Stimulated activated naive B cell treated with anti-CD40 and anti-IgM and Interleukin-4, amounts not matched to agents 10 μg/mL and 1 μg/mL and 100 μg/mL, for 72 hours (primary cell): Measurements from ENCODE around the gene MIEN1.
A peak's percentile ranks its signal among the peaks of the same experiment; 100 is the strongest.
"Not testable (repeated sequence)": the region's sequence is repeated elsewhere in the genome, so short reads cannot be mapped to it uniquely, and the experiment has no call there.

Experiments used
- ATAC-seq, 2 donors: fragments of 150-1000 bp; cut with Tn5 transposase; replicated peaks; 2 replicates each; pipeline ENCODE4 v1.10.0; 2021; ENCODE audit warnings: moderate library complexity in 1 of 2
- DNase-seq: peaks from one replicate; pipeline ENCODE4 v3.0.0; 2021
- H3K27ac Mint-ChIP-seq: one replicate; pipeline ENCODE4 v1.8.0; 2022; ENCODE audit warnings: mild to moderate bottlenecking, mixed read lengths
- H3K27me3 Mint-ChIP-seq, 2 donors: one replicate each; pipeline ENCODE4 v1.8.0; 2022; ENCODE audit warnings: mixed read lengths in 2 of 2
- H3K36me3 Mint-ChIP-seq, 2 donors: one replicate each; pipeline ENCODE4 v1.8.0; 2022; ENCODE audit warnings: mixed read lengths in 2 of 2, mild to moderate bottlenecking in 1 of 2
- H3K4me1 Mint-ChIP-seq, 2 donors: one replicate each; pipeline ENCODE4 v1.8.0; 2022; ENCODE audit warnings: mixed read lengths in 2 of 2, mild to moderate bottlenecking in 1 of 2
- H3K4me3 Mint-ChIP-seq, 2 donors: one replicate each; pipeline ENCODE4 v1.8.0; 2022; ENCODE audit warnings: mild to moderate bottlenecking in 2 of 2, mixed read lengths in 2 of 2, moderate library complexity in 1 of 2
- H3K9me3 Mint-ChIP-seq, 2 donors: one replicate each; pipeline ENCODE4 v1.8.0; 2022; ENCODE audit warnings: mixed read lengths in 2 of 2, mild to moderate bottlenecking in 1 of 2

The MIEN1 gene

GRCh38 chr17:39722965-39723848 is 7.1 kb downstream of the MIEN1 start:
- no peak for DNase-seq
- Mint-ChIP-seq H3K4me3 (no peak overlapping the region), H3K9me3 (no peaks in the 10 kb centered on the region), H3K27ac (no peak overlapping the region), H3K36me3 (peaks cover 34% of the 10 kb centered on the region in 2 donors), H3K4me1 (peaks cover 19 to 33% of the 10 kb centered on the region in 2 donors), H3K27me3 (no peaks in the 10 kb centered on the region)
- ATAC-seq = peak; percentile 59 to 69

GRCh38 chr17:39722104-39722503 is 8.2 kb downstream of the MIEN1 start:
- Mint-ChIP-seq H3K9me3 (no peaks in the 10 kb centered on the region), H3K36me3 (peaks cover 25 to 26% of the 10 kb centered on the region in 2 donors), H3K27me3 (no peaks in the 10 kb centered on the region), H3K4me1 (peaks cover 13 to 22% of the 10 kb centered on the region in 2 donors), H3K27ac (no peak overlapping the region), H3K4me3 (no peak overlapping the region)
- DNase-seq (no peak), ATAC-seq (no peak)

GRCh38 chr17:39719563-39720355 is 10.6 kb downstream of the MIEN1 start:
- DNase-seq = no peak
- no peaks in the 10 kb centered on the region for H3K9me3 Mint-ChIP-seq

GRCh38 chr17:39717660-39718059 is 12.7 kb downstream of the MIEN1 start:
- Mint-ChIP-seq H3K36me3 (no peaks in the 10 kb centered on the region), H3K4me1 (peaks cover 4 to 5% of the 10 kb centered on the region in 2 donors), H3K9me3 (no peaks in the 10 kb centered on the region), H3K27me3 (no peaks in the 10 kb centered on the region), H3K4me3 (no peak overlapping the region), H3K27ac (no peak overlapping the region)
- DNase-seq (no peak), ATAC-seq (no peak)

More at GRCh38 chr17:39719563-39720355, 10.6 kb downstream of the MIEN1 start:
- no peak overlapping the region for H3K4me3 Mint-ChIP-seq
- no peaks in the 10 kb centered on the region for H3K27me3 Mint-ChIP-seq
- ATAC-seq = no peak
- H3K27ac Mint-ChIP-seq = no peak overlapping the region
- peaks cover 5 to 7% of the 10 kb centered on the region in 2 donors for H3K4me1 Mint-ChIP-seq
- peaks cover 5 to 9% of the 10 kb centered on the region in 2 donors for H3K36me3 Mint-ChIP-seq

GRCh38 chr17:39716879-39717536 is 13.3 kb downstream of the MIEN1 start:
- DNase-seq (no peak), ATAC-seq (no peak)
- Mint-ChIP-seq H3K4me1 (peaks cover 4 to 5% of the 10 kb centered on the region in 2 donors), H3K27ac (no peak overlapping the region), H3K4me3 (no peak overlapping the region), H3K36me3 (peaks cover 0 to 3% of the 10 kb centered on the region in 2 donors), H3K27me3 (no peaks in the 10 kb centered on the region), H3K9me3 (no peaks in the 10 kb centered on the region)

GRCh38 chr17:39716073-39716818 is 14.1 kb downstream of the MIEN1 start:
- DNase-seq (no peak), ATAC-seq (no peak)
- no peaks in the 10 kb centered on the region for H3K27me3 Mint-ChIP-seq
- H3K9me3 Mint-ChIP-seq = no peaks in the 10 kb centered on the region
- H3K4me1 Mint-ChIP-seq = peaks cover 5 to 7% of the 10 kb centered on the region in 2 donors
- no peak overlapping the region for H3K27ac Mint-ChIP-seq
- H3K36me3 Mint-ChIP-seq = peaks cover 0 to 7% of the 10 kb centered on the region in 2 donors
- no peak overlapping the region for H3K4me3 Mint-ChIP-seq

- Mint-ChIP-seq H3K4me1 (peaks cover 5 to 7% of the 10 kb centered on the region in 2 donors), H3K27ac (no peak overlapping the region), H3K36me3 (peaks cover 0 to 7% of the 10 kb centered on the region in 2 donors), H3K9me3 (no peaks in the 10 kb centered on the region), H3K4me3 (no peak overlapping the region), H3K27me3 (no peaks in the 10 kb centered on the region)
- DNase-seq (no peak), ATAC-seq (no peak)
These were observed 14.8 kb downstream of the MIEN1 start for GRCh38 chr17:39715375-39716072.

GRCh38 chr17:39714234-39714633 is 16.1 kb downstream of the MIEN1 start:
- no peaks in the 10 kb centered on the region for H3K27me3 Mint-ChIP-seq
- H3K9me3 Mint-ChIP-seq = no peaks in the 10 kb centered on the region
- DNase-seq (no peak), ATAC-seq (no peak)
- H3K36me3 Mint-ChIP-seq = peaks cover 0 to 11% of the 10 kb centered on the region in 2 donors
- H3K4me3 Mint-ChIP-seq = no peak overlapping the region
- no peak overlapping the region for H3K27ac Mint-ChIP-seq
- H3K4me1 Mint-ChIP-seq = peaks cover 5 to 7% of the 10 kb centered on the region in 2 donors

GRCh38 chr17:39711851-39712250 is 18.5 kb downstream of the MIEN1 start:
- ATAC-seq (no peak), DNase-seq (no peak)
- no peak overlapping the region for H3K27ac Mint-ChIP-seq
- no peaks in the 10 kb centered on the region for H3K9me3 Mint-ChIP-seq
- no peaks in the 10 kb centered on the region for H3K27me3 Mint-ChIP-seq
- H3K4me1 Mint-ChIP-seq = peaks cover 14 to 19% of the 10 kb centered on the region in 2 donors
- H3K36me3 Mint-ChIP-seq = peaks cover 0 to 11% of the 10 kb centered on the region in 2 donors
- no peak overlapping the region for H3K4me3 Mint-ChIP-seq

GRCh38 chr17:39711071-39711470 is 19.3 kb downstream of the MIEN1 start:
- Mint-ChIP-seq H3K36me3 (peaks cover 0 to 11% of the 10 kb centered on the region in 2 donors), H3K4me1 (peaks cover 16 to 21% of the 10 kb centered on the region in 2 donors)
- H3K27ac Mint-ChIP-seq, H3K27me3 Mint-ChIP-seq, ATAC-seq, DNase-seq, H3K4me3 Mint-ChIP-seq, H3K9me3 Mint-ChIP-seq: not testable (repeated sequence)

- peaks cover 16 to 21% of the 10 kb centered on the region in 2 donors for H3K4me1 Mint-ChIP-seq
- H3K27ac Mint-ChIP-seq = no peak overlapping the region
- H3K36me3 Mint-ChIP-seq = peaks cover 0 to 11% of the 10 kb centered on the region in 2 donors
- DNase-seq (no peak), ATAC-seq (no peak)
- no peaks in the 10 kb centered on the region for H3K9me3 Mint-ChIP-seq
- no peaks in the 10 kb centered on the region for H3K27me3 Mint-ChIP-seq
- no peak overlapping the region for H3K4me3 Mint-ChIP-seq
These were observed 20.1 kb downstream of the MIEN1 start for GRCh38 chr17:39709998-39710964.

- no peaks in the 10 kb centered on the region for H3K9me3 Mint-ChIP-seq
- H3K27me3 Mint-ChIP-seq = no peaks in the 10 kb centered on the region
- peak overlapping the region in 1 of 2 donors; percentile 20 for H3K4me3 Mint-ChIP-seq
- peaks cover 0 to 11% of the 10 kb centered on the region in 2 donors for H3K36me3 Mint-ChIP-seq
- ATAC-seq (no peak), DNase-seq (no peak)
- peak overlapping the region; percentile 52 for H3K27ac Mint-ChIP-seq
- peaks cover 16 to 21% of the 10 kb centered on the region in 2 donors for H3K4me1 Mint-ChIP-seq
These were observed 20.9 kb downstream of the MIEN1 start for GRCh38 chr17:39709319-39709997.
